ENCODE measurements around the gene CPT1B.
"Not testable (repeated sequence)": the region's sequence is repeated elsewhere in the genome, so short reads cannot be mapped to it uniquely, and the experiment has no call there.

Gene CPT1B

GRCh38 chr22:50577987-50578775, at the start of gene CPT1B:
CPT1B (minus strand) TSS chr22:50578427; CDS start chr22:50577915, 512 bp downstream.
- peak; percentile 68 for DNase-seq (ENCODE audit: low spot score)

- DNase-seq (ENCODE audit: low spot score), result no peak
These were observed 48.8 kb upstream of the CPT1B start for GRCh38 chr22:50626850-50627641.

- DNase-seq (ENCODE audit: low spot score), result no peak
These were observed 48.2 kb upstream of the CPT1B start for GRCh38 chr22:50626314-50626849.

- DNase-seq (ENCODE audit: low spot score), result no peak
These were observed 47.5 kb upstream of the CPT1B start for GRCh38 chr22:50625568-50626313.

GRCh38 chr22:50625131-50625567, 46.9 kb upstream of the CPT1B start:
- DNase-seq (ENCODE audit: low spot score), result no peak

- no peak for DNase-seq (ENCODE audit: low spot score)
These were observed 46.3 kb upstream of the CPT1B start for GRCh38 chr22:50624347-50625130.

GRCh38 chr22:50622723-50623327, 44.6 kb upstream of the CPT1B start:
- DNase-seq (ENCODE audit: low spot score), result no peak

GRCh38 chr22:50621948-50622722, 43.9 kb upstream of the CPT1B start:
- DNase-seq (ENCODE audit: low spot score), result no peak

- no peak for DNase-seq (ENCODE audit: low spot score)
These were observed 43.2 kb upstream of the CPT1B start for GRCh38 chr22:50621356-50621880.

- DNase-seq (ENCODE audit: low spot score), result peak; percentile 77
These were observed 42.5 kb upstream of the CPT1B start for GRCh38 chr22:50620593-50621355.

- DNase-seq (ENCODE audit: low spot score), result not testable (repeated sequence)
These were observed 36.1 kb upstream of the CPT1B start for GRCh38 chr22:50614296-50614695.

GRCh38 chr22:50613291-50613981, 35.2 kb upstream of the CPT1B start:
- DNase-seq (ENCODE audit: low spot score), result no peak

- DNase-seq (ENCODE audit: low spot score), result no peak
These were observed 34.4 kb upstream of the CPT1B start for GRCh38 chr22:50612528-50613221.

- DNase-seq (ENCODE audit: low spot score), result no peak
These were observed 33.9 kb upstream of the CPT1B start for GRCh38 chr22:50612168-50612527.

- DNase-seq (ENCODE audit: low spot score), result no peak
These were observed 33.3 kb upstream of the CPT1B start for GRCh38 chr22:50611341-50612060.

GRCh38 chr22:50610581-50610980, 32.4 kb upstream of the CPT1B start:
- DNase-seq (ENCODE audit: low spot score), result no peak

- DNase-seq (ENCODE audit: low spot score), result no peak
These were observed 31.8 kb upstream of the CPT1B start for GRCh38 chr22:50610041-50610451.

Measured in hepatic stellate cell (primary cell).